22Rv1 (cell line): ENCODE measurements around the gene TNFAIP2.

ENCODE experiments used
- ZFX ChIP-seq: fragments of 450-650 bp; IDR thresholded peaks from 2 replicates; pipeline ENCODE4 v1.6.1; 2017; ENCODE audit warnings: antibody characterized with exemption, borderline replicate concordance
- TF ChIP-seq, protein P1 (sequence below): fragments of 450-650 bp; IDR thresholded peaks from 2 replicates; pipeline ENCODE4 v1.5.1; 2017; ENCODE audit warnings: mild to moderate bottlenecking

DNA sequence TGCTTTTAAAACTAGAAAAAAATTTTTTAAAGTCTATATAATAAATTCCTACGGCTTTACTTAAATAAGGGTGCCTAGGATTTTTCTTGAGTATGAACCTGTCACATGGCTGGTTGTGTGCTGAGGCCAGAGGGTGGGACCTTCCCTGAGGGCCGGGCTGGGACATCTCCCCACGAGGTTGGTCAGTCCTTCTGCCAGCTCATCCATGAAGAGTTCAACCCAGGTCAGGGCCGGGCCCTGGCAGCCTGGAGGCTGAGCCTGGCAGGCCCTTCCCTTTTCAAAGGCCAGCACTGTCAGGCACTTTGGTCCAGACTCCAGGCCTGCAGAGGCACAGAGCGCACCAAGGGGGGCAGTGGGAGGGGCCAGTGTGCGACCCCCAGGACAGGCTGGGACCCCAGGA lies 31.7 kb downstream of the TNFAIP2 start:
- TF ChIP-seq, protein P1, sequence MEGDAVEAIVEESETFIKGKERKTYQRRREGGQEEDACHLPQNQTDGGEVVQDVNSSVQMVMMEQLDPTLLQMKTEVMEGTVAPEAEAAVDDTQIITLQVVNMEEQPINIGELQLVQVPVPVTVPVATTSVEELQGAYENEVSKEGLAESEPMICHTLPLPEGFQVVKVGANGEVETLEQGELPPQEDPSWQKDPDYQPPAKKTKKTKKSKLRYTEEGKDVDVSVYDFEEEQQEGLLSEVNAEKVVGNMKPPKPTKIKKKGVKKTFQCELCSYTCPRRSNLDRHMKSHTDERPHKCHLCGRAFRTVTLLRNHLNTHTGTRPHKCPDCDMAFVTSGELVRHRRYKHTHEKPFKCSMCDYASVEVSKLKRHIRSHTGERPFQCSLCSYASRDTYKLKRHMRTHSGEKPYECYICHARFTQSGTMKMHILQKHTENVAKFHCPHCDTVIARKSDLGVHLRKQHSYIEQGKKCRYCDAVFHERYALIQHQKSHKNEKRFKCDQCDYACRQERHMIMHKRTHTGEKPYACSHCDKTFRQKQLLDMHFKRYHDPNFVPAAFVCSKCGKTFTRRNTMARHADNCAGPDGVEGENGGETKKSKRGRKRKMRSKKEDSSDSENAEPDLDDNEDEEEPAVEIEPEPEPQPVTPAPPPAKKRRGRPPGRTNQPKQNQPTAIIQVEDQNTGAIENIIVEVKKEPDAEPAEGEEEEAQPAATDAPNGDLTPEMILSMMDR, result no peak
- no peak for TF ChIP-seq ZFX
